Mucosa of descending colon (tissue), 3 donors: ENCODE measurements around the gene RNF38. TPM values are rescaled to one million over a fixed set of nuclear protein-coding genes. Genes with fewer than 3 reads are reported as not detected.
"Not testable (repeated sequence)": the region's sequence is repeated elsewhere in the genome, so short reads cannot be mapped to it uniquely, and the experiment has no call there.

ENCODE experiments used
- ATAC-seq: fragments of 200-7000 bp; cut with Tn5 transposase; one replicate; pipeline ENCODE4 v1.9.1; 2020; ENCODE audit warnings: mild to moderate bottlenecking, moderate library complexity
- DNase-seq, 3 donors: peaks; one replicate each; pipeline ENCODE4 v3.0.0-alpha.2; 2020
- H3K36me3 ChIP-seq: fragments of 200-600 bp; one replicate; pipeline ENCODE4 v1.8.0; 2021; ENCODE audit warnings: low read depth, mild to moderate bottlenecking
- H3K4me1 ChIP-seq: fragments of 200-600 bp; one replicate; pipeline ENCODE4 v1.8.0; 2021; ENCODE audit warnings: low read depth, mild to moderate bottlenecking
- H3K4me3 ChIP-seq: fragments of 200-600 bp; one replicate; pipeline ENCODE4 v1.8.0; 2021; ENCODE audit warnings: mild to moderate bottlenecking
- H3K9me3 ChIP-seq: fragments of 200-600 bp; one replicate; pipeline ENCODE4 v1.8.0; 2021; ENCODE audit warnings: mild to moderate bottlenecking
- CTCF ChIP-seq: fragments of 200-600 bp; IDR thresholded peaks from one replicate; pipeline ENCODE4 v1.8.0; 2022; ENCODE audit warnings: antibody characterized with exemption, mild to moderate bottlenecking
- intact Hi-C, 2 donors: fragments of 100-400 bp; cut with DNase I in 1 of 2; cut with micrococcal nuclease in 1 of 2; formaldehyde crosslinking; loops; one replicate each; pipeline versions ENCODE4 v1.11.0 to v1.11.1; 2022; cut with DNase I, micrococcal nuclease
- total RNA-seq, 3 donors: library from RNA; stranded (reverse); fragmentation: NEBNext Ultra II Directional in 2 of 3; extraction: Animal tissue kit (Norgen Biotek cat#: 25700) in 2 of 3; gene quantifications; one replicate each; pipeline versions ENCODE4 v1.2.1 to v1.2.4, GENCODE V29; 2021 to 2023
- donor health status: DM: no; HTN: no; CAD: no; lungs with moderate emphysema.
- donor health status: DM: no; HTN: no; CAD: no.
- donor health status: DM: no; HTN: yes; CAD: no.

RNF38 gene
- total RNA-seq, 3 donors from 2014 or later, result 31.8 to 69.7 (median 43.1) TPM

- Histone ChIP-seq H3K4me1 (peaks cover 23% of the 10 kb centered on the region), H3K36me3 (no peaks in the 10 kb centered on the region), H3K9me3 (no peaks in the 10 kb centered on the region), H3K4me3 (no peak overlapping the region)
- no peak for TF ChIP-seq CTCF
- intact Hi-C loops, result no loop called here
- ATAC-seq, result no peak
- no peak for DNase-seq
Measured at GRCh38 chr9:36315283-36315682, 84.8 kb downstream of the RNF38 start.

DNA sequence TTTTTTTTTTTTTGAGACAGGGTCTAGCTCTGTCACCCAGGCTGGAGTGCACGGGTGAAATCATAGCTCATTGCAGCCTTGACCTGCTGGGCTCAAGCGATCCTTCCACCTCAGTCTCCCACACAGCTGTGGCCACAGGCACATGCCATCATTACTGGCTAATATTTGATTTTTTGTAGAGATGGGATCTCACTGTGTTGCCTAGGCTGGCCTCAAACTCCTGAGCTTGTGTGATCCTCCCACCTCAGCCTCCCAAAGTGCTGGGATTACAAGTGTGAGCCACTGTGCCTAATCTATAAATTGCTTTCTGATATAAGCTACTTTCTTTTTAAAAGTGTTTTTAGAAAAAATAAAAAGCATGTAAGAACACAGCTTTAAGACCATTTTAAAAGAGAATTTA is 85.3 kb downstream of the RNF38 start:
- Histone ChIP-seq H3K4me3 (no peak overlapping the region), H3K36me3 (no peaks in the 10 kb centered on the region), H3K9me3 (no peaks in the 10 kb centered on the region), H3K4me1 (peaks cover 23% of the 10 kb centered on the region)
- intact Hi-C loops, result no loop called here
- ATAC-seq (no peak), DNase-seq (no peak)
- TF ChIP-seq CTCF, result no peak

DNA sequence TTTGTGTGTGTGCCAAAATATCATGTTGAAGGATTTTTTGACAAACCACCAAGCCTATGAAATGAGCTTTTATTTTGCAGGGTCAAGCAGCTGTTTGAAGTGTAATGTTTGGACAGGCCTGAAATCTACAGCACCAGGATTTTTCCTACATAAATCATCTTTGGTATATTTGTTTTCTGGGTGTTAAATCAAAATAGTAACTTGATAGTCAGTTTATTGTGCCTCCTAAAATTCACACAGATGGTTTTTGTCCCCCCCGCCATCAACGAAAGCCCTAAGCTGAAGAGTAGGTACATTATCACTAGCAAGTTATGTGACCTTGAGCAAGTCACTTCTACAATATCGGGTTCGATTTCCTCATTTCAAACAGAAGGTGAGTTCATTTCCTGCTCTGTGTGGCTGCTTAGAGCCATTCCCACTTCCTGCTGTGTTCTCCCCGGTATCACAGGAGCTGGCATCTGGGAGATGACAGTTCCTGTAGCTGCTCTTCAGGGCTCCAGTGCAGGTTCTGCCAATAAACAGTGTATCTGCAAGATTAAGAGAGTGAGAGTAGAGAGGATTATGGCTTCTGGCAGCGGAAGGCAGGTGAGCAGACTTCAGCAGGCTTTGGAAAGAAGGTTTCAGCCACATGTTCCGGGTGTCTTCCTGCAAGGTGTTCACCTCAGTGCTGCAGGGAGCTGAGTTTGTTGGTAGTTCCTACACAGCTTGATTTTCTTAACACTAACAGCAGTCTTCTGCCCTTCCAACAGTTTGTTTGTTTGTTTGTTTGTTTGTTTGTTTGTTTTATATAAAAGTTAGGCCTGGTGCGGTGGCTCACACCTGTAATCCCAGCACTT is 93.4 kb downstream of the RNF38 start:
- intact Hi-C loops, result no loop called here
- Histone ChIP-seq H3K4me3 (no peak overlapping the region), H3K36me3 (no peaks in the 10 kb centered on the region), H3K9me3 (no peaks in the 10 kb centered on the region), H3K4me1 (peaks cover 2% of the 10 kb centered on the region)
- no peak for TF ChIP-seq CTCF
- peak; percentile 96 for ATAC-seq
- DNase-seq, result peak in 2 of 3 donors; percentile 55 to 56

GRCh38 chr9:36304366-36304765 is 95.7 kb downstream of the RNF38 start:
- ATAC-seq, intact Hi-C loops, H3K36me3 ChIP-seq, DNase-seq, H3K4me1 ChIP-seq, H3K4me3 ChIP-seq, H3K9me3 ChIP-seq: not testable (repeated sequence)

DNA sequence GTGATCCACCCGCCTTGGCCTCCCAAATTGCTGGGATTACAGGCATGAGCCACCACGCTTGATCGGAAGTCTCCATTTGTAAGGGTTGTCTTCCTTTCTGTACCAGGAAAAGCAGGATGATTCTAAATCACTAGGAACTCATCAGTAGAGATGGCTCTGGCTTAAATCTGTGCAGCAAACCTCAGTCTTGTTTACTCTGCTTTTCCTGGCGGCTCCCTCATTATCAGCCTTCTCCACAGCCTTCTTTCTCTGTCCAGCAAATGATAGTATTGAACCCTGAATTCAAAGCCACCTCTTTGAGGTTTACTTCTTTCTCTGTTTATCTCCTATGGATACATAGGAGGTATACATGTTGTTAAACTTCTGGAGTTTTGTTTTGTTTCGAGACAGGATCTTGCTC is 98.8 kb downstream of the RNF38 start:
- Histone ChIP-seq H3K9me3 (no peaks in the 10 kb centered on the region), H3K36me3 (no peaks in the 10 kb centered on the region), H3K4me1 (peaks cover 2% of the 10 kb centered on the region), H3K4me3 (no peak overlapping the region)
- ATAC-seq (no peak), DNase-seq (no peak)
- intact Hi-C loops, result no loop called here
- no peak for TF ChIP-seq CTCF

DNA sequence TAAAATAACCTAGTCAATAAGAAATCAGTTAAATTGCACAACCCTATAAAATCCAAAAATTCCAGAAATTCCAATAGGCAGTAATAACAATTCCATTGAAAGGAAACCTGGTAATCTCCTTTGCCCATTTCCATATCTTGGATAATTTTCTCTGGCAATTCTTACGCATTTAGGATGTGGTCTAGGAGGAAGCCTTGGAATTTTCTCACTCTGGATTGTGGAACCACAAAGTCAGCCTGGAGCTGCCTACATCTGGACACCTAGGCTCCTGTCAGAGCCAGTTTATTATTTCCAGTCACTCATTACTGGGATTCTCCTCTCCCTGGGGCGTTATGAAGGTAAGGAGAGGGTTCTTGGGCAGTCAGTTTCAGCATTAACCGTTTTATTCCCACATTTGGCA is 101.5 kb downstream of the RNF38 start:
- intact Hi-C loops, result no loop called here
- ATAC-seq, result no peak
- H3K9me3 ChIP-seq, result no peaks in the 10 kb centered on the region

More for the DNA sequence above, 101.5 kb downstream of the RNF38 start:
- H3K36me3 ChIP-seq, result no peaks in the 10 kb centered on the region
- peaks cover 4% of the 10 kb centered on the region for H3K4me1 ChIP-seq
- DNase-seq, result no peak
- TF ChIP-seq CTCF, result no peak
- no peak overlapping the region for H3K4me3 ChIP-seq
